GM11168 (cell line): ENCODE data around the gene MGA.

Source experiments
- in situ Hi-C: fragments of 300-500 bp; cut with MboI; formaldehyde crosslinking; loops from one replicate; pipeline ENCODE4 v1.12.0; 2022; ENCODE audit warnings: low sequenced_read_pairs; ENCODE audit not compliant: unreplicated experiment

Gene MGA

GRCh38 chr15:41821831-41822230 lies 161.6 kb downstream of the MGA start:
- in situ Hi-C loops = no loop called here

GRCh38 chr15:41822471-41822870 lies 162.3 kb downstream of the MGA start:
- in situ Hi-C loops = no loop called here
